22Rv1 (cell line): ENCODE measurements around the gene KIAA0825.

Source experiments
- ZFX ChIP-seq: fragments of 450-650 bp; IDR thresholded peaks from 2 replicates; pipeline ENCODE4 v1.6.1; 2017; ENCODE audit warnings: antibody characterized with exemption, borderline replicate concordance
- TF ChIP-seq, protein P1 (sequence below): fragments of 450-650 bp; IDR thresholded peaks from 2 replicates; pipeline ENCODE4 v1.5.1; 2017; ENCODE audit warnings: mild to moderate bottlenecking

- TF ChIP-seq, protein P1, sequence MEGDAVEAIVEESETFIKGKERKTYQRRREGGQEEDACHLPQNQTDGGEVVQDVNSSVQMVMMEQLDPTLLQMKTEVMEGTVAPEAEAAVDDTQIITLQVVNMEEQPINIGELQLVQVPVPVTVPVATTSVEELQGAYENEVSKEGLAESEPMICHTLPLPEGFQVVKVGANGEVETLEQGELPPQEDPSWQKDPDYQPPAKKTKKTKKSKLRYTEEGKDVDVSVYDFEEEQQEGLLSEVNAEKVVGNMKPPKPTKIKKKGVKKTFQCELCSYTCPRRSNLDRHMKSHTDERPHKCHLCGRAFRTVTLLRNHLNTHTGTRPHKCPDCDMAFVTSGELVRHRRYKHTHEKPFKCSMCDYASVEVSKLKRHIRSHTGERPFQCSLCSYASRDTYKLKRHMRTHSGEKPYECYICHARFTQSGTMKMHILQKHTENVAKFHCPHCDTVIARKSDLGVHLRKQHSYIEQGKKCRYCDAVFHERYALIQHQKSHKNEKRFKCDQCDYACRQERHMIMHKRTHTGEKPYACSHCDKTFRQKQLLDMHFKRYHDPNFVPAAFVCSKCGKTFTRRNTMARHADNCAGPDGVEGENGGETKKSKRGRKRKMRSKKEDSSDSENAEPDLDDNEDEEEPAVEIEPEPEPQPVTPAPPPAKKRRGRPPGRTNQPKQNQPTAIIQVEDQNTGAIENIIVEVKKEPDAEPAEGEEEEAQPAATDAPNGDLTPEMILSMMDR: no peak
- TF ChIP-seq ZFX: no peak
Observed at GRCh38 chr5:94615862-94616261, 2.5 kb downstream of the KIAA0825 start.
